Activated naive CD4-positive, alpha-beta T cell treated with anti-CD3 and anti-CD28 coated beads, Interleukin-2, amount 50 U/mL, for 16 hours (primary cell): Measurements from ENCODE around the gene PAX5.

Experiments used
- DNase-seq: peaks from one replicate; pipeline ENCODE4 v3.0.0-alpha.2; 2020

PAX5 gene

GRCh38 chr9:36928210-36928609, 105.9 kb downstream of the PAX5 start:
- no peak for DNase-seq

GRCh38 chr9:36924757-36925432, 109.2 kb downstream of the PAX5 start:
- DNase-seq, result no peak

GRCh38 chr9:36924071-36924470, 110.0 kb downstream of the PAX5 start:
- no peak for DNase-seq

GRCh38 chr9:36923025-36923625, 110.9 kb downstream of the PAX5 start:
- no peak for DNase-seq

DNA sequence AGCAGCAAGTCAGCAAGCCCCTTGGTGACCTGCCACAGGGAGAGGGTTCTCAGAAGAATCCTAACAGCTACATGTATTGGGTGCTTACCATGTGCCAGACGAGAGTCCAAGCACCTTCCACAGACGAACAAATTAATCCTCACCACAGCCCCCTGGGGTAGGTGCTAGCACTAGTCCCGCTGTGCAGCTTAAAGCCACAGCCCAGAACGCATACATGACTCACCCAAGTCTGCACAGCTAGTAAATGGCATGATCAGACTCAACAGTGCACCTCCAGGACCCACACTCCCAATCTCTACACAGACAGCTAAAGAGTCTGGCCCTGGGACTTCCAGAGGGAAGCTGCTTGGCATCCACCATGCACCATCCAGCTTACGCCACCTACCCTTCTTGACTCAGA, 111.5 kb downstream of the PAX5 start:
- no peak for DNase-seq

DNA sequence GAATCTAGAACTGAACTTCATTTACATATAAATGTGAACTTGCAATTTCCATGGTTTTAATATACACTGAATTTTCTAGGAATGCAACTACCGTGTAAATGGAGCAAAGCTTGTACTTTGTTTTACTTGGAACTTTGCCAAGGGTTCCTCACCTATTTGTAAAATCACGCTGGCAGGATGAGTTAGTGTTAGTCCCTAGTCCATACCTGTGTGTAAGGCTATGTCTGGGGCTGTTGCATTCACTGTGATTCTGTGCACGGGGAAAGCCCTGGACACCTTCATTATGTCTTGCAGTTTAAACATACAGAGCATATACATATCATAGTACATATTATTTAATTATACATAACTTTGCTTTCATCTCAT, 119.9 kb downstream of the PAX5 start:
- no peak for DNase-seq

GRCh38 chr9:36913393-36914211, 120.5 kb downstream of the PAX5 start:
- no peak for DNase-seq

DNA sequence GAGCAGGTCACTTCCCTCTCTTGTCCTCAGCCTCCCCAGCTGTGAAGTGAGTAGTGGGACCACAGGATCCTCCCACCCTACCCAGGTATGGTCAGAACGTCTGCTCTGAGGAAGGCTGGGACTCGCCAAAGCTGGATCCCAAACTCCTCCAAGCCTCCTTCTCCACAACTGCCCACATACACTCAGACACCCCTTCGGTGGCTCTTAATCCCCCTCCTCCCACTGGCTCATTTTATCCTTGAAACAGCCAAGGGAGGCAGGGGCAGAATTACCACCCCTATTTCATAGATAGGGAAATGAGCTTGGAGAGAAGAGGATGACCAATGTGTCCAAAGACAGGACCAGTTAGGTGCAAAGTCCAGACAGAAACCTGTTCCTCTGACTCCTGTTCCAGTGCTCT, 121.4 kb downstream of the PAX5 start:
- DNase-seq, result no peak

DNA sequence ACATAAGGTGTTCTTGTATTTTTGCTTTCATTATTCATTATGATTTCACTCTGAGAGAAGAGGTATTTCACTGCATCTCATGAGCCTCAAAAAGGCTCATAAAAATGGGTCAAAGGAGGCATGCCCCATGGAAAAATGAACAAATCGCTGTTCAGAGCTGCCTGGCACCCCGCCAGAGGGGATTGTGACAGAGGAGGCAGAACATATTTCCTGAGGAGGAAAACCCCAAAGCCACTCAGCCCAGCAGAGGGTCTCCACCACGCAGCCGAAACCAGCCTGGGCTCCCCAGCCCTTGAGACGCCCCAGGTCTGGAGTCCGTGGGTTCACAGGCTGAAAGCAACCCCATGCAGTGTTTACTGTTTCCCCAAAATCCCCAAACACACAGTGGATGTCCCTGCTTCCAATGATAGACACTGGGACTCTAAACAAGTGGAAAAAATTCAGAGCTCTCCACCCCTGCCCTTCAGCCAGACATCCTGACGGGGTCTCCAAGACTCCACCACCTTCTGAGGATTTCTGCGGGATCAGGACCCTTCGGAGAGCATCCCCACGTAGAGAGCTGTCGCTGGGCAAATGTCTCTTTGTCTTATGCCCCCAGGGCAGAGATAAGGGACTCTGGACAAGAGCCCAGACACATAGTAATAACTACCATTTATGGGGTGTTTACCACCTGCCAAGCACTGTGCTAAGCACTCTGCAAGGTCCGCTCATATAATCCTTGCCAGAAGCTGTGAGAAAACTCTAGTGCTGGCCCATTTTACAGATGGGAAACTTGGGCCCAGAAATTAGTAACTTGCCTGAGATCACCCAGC, 122.3 kb downstream of the PAX5 start:
- DNase-seq, result no peak

DNA sequence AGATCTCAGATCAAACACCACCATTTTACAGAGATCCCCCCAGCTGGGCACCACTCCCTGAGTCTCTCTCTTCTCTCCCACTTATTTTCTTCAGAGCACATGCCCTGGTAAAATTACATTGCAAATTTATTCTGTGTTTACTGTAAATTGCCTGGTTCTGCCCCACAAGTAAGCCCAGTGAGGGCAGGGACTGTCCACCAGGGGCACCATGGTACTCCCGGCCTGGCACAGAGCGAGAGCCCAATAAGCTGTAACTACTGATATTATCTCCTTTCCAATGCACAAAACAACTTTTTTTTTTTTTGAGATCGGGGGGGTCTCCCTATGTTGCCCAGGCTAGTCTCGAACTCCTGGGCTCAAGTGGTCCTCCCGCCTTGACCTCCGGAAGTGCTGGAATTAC, 123.0 kb downstream of the PAX5 start:
- no peak for DNase-seq

GRCh38 chr9:36906492-36906891, 127.6 kb downstream of the PAX5 start:
- DNase-seq, result no peak

GRCh38 chr9:36905101-36906066, 128.7 kb downstream of the PAX5 start:
- DNase-seq, result no peak

GRCh38 chr9:36903541-36904435, 130.3 kb downstream of the PAX5 start:
- no peak for DNase-seq

DNA sequence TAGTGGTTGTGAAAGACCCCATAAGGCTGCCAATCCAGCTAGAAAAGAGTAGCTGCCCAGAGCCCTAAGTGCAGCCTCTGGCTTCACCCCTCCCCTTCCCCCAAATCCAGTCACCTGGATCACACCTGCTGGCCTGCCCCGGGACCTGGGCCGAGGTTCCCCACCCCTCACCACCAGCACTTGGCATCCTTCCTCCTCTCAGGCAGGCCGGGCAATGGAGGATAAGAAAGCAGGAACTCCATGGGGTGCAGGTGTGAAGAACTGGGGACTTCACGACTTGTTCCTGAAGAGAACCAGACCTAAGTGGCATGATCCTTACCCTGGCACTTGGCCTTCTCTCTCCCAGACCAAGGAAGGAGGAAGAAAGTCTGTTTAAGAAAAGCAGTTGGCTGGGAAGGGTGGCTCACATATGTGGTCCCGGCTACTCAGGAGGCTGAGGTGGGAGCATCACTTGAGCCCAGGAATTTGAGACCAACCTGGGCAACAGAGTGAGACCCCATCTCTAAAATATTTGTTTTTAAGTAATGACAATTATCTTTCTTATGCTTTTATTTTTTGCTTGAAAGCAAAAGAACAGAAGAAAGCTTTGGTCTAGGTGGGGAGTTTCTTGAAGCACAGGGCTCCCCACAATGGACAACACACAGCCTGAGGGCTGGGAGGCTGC, 131.1 kb downstream of the PAX5 start:
- DNase-seq, result no peak

DNA sequence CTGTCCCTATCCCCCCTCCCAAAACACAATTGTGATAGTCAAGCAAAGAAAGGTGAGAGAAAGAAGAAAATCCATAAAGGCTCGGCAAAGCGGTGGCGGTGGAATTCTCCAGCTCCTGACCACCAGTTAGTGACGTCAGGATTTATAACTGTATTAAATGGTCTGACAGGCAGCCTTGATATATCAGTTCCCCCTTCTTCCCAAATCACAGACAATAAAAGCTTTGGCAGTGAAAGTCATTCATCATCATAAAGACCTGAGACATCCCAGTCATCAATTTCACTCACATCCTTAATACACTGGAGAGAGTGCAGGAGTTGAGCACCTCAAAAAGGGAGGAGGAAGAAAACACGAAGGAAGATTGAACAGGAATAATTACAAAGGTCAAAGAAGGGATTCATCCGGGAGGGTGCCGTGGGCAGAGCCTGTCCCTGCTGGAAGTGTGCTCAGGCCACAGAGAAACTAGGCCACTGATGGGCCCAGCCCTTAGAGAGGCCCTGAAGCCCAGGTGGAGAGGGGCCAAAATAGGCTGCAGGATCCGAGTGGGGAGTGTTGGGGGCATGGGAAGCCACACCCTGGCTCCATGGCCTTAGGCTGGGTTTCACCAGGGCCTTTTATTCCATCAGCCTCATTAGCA, 131.9 kb downstream of the PAX5 start:
- no peak for DNase-seq

DNA sequence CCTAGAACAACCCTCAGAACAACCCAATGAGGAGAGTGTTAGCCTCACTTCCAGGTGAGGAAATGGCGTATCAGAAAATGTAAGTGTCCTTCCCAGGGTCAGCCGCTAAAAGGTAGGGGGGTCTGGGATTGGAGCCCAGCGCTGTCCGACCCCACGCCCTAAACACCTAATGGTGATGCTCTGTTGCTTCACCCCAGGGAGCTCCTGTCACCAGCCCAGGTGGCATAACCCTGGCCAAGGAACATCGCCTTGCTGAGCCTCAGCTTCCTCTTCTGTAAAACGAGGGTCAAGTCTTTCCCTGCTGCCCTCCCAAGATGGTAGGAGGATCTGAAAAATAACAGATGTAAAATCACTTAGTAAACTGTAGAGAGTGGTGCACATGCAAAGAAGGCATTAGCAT, 132.5 kb downstream of the PAX5 start:
- no peak for DNase-seq

DNA sequence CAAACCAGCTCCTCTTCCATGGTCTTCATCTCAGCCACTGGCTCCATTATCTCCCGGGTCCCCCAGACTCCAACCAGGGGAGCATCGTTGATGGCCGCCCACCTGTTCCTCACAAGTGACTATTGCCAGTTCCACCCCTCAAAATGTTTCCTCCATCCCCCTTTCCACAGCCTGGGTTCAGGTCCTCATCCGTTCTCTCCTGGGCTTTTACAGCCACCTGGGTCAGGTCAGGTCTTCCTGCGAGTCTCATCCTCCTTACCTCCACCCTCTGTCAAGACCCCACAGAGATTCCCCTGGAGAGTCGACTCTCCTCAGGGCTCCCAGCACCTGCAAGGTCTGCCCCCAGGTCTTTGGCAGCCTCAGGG, 133.2 kb downstream of the PAX5 start:
- DNase-seq, result no peak

DNA sequence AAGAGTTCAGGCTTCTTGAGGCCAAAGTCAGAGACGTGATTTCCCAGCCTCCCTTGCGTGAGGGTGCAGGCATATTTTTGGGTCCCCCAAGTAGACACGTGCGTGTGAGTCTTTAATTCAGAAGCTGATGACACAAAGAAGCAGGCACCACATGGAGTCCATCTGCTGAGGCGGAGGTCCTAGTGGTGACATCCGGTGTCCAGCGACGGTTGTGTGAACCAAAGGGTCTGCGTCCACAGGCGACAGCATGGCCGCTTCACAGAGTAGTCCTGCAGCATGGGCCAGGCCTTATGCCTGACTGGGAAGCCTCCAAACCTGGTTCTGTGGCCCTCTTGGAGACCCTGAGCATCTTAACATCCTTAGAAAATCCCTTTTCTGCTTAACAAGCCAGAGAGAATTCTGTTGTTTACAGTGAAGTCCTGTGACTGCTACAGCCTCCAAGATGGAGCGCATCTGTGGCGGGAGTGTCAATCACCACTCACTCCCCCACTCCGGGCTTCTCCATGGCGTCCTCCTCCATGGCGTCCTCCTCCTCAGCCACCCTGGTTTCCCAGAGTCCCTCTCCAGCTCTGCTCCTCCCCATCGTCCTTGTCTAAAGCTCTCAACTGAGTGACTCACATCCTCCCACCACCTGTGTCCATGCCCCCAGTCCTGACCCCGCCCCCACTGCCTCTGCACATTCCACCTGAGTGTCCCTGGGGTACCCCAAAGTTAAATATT, 133.8 kb downstream of the PAX5 start:
- DNase-seq, result no peak

DNA sequence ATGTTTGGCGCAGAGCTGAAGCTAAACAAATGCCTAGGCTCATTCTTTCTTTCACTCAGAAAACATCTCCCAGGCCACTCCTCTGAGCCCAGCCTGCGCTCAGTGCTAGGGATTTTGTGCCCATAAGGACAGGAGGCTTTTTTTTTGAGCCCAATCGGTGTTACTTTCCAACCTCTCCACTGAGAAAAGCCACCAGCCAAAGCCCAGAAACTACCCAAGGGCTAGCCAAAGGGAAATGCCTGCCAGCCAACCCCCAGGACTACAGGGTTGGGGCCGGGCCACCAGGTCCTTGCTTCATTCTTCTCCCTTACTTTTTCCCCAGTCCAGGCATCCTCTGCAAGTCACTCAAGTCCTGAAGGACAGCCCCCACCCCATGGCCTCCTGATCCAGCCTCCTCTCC, 134.7 kb downstream of the PAX5 start:
- DNase-seq, result no peak
